Right atrium auricular region (tissue), 2 donors: ENCODE measurements around the gene PPHLN1. TPM values are rescaled to one million over a fixed set of nuclear protein-coding genes. Genes with fewer than 3 reads are reported as not detected.
A peak's percentile ranks its signal among the peaks of the same experiment; 100 is the strongest.

ENCODE experiments used
- DNase-seq: peaks from one replicate; pipeline ENCODE4 v3.0.0-alpha.2; 2019; ENCODE audit warnings: low spot score
- H3K27ac ChIP-seq, 2 donors: fragments of 200-600 bp; sonication (generic); 1 replicate in 1 of 2; 2 replicates in 1 of 2; pipeline ENCODE4 v1.5.1; 2016 to 2019
- H3K27me3 ChIP-seq, 2 donors: fragments of 200-600 bp; sonication (generic); one replicate each; pipeline versions ENCODE4 v1.5.1 to v1.6.0; 2017 to 2019
- H3K36me3 ChIP-seq: fragments of 200-600 bp; sonication (generic); one replicate; pipeline ENCODE4 v1.5.1; 2016
- H3K4me1 ChIP-seq, 2 donors: fragments of 200-600 bp; sonication (generic); one replicate each; pipeline versions ENCODE4 v1.5.1 to v1.6.0; 2017 to 2019
- H3K4me3 ChIP-seq, 2 donors: fragments of 200-600 bp; sonication (generic); 1 replicate in 1 of 2; 2 replicates in 1 of 2; pipeline ENCODE4 v1.5.1; 2017 to 2019; ENCODE audit warnings: mild to moderate bottlenecking in 1 of 2, moderate library complexity in 1 of 2
- H3K9me3 ChIP-seq, 2 donors: fragments of 200-600 bp; sonication (generic); one replicate each; pipeline ENCODE4 v1.5.1; 2019
- total RNA-seq, 2 donors: library from RNA; depleted of rRNA; stranded (reverse); fragments of >200 nt; gene quantifications; one replicate each; pipeline ENCODE4 v1.1.0, GENCODE V29; 2016
- TF ChIP-seq, protein P1 (sequence below), 2 donors: fragments of 200-600 bp; sonication (generic); IDR thresholded peaks; one replicate each; pipeline ENCODE4 v1.5.1; 2019; ENCODE audit warnings: antibody characterized with exemption in 2 of 2

PPHLN1 gene
- total RNA-seq, 2 donors from 2014 or later, result 36.6 to 46.6 TPM

DNA sequence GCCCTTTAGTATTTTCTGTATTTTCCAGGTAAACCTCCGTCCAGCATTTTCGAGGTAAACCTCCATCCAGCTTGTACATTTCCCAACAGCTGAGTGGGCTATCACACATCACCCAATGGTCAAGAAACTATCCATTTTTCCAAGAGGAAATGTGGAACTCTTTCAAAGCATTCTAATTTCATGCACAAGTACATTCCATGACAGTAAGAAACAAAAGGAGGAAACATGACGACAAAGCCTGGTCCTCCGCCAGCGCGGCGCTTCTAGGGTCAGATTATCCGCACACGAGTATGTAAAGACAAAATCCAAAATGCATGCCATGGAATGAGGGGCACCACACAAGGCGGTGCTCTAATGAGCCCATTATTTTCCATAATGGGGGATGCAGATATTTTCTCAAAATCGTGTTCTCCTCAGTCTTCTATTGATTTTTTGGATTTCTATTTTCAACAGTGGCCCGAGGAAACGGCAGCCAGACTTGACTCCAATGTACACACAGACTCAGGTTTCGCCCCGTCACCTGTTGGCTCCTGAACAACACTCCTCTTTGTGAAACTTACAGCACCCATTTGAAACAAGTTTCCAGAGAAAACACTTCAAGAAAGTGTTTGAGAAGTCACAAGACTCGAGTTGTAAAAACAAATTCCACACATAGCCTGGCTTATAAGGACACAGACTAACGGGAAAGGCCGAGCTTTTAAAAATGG lies 156.2 kb downstream of the PPHLN1 start:
- no peaks in the 10 kb centered on the region for H3K27me3 ChIP-seq
- no peaks in the 10 kb centered on the region for H3K9me3 ChIP-seq
- peak overlapping the region; percentile 70 to 89 for H3K4me3 ChIP-seq
- DNase-seq, result peak; percentile 70
- H3K36me3 ChIP-seq, result no peaks in the 10 kb centered on the region
- peaks cover 0 to 20% of the 10 kb centered on the region in 2 donors for H3K4me1 ChIP-seq
- peak overlapping the region; percentile 83 to 86 for H3K27ac ChIP-seq
- TF ChIP-seq, protein P1, sequence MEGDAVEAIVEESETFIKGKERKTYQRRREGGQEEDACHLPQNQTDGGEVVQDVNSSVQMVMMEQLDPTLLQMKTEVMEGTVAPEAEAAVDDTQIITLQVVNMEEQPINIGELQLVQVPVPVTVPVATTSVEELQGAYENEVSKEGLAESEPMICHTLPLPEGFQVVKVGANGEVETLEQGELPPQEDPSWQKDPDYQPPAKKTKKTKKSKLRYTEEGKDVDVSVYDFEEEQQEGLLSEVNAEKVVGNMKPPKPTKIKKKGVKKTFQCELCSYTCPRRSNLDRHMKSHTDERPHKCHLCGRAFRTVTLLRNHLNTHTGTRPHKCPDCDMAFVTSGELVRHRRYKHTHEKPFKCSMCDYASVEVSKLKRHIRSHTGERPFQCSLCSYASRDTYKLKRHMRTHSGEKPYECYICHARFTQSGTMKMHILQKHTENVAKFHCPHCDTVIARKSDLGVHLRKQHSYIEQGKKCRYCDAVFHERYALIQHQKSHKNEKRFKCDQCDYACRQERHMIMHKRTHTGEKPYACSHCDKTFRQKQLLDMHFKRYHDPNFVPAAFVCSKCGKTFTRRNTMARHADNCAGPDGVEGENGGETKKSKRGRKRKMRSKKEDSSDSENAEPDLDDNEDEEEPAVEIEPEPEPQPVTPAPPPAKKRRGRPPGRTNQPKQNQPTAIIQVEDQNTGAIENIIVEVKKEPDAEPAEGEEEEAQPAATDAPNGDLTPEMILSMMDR (IDR thresholded peaks at IDR 0.05), result no peak

DNA sequence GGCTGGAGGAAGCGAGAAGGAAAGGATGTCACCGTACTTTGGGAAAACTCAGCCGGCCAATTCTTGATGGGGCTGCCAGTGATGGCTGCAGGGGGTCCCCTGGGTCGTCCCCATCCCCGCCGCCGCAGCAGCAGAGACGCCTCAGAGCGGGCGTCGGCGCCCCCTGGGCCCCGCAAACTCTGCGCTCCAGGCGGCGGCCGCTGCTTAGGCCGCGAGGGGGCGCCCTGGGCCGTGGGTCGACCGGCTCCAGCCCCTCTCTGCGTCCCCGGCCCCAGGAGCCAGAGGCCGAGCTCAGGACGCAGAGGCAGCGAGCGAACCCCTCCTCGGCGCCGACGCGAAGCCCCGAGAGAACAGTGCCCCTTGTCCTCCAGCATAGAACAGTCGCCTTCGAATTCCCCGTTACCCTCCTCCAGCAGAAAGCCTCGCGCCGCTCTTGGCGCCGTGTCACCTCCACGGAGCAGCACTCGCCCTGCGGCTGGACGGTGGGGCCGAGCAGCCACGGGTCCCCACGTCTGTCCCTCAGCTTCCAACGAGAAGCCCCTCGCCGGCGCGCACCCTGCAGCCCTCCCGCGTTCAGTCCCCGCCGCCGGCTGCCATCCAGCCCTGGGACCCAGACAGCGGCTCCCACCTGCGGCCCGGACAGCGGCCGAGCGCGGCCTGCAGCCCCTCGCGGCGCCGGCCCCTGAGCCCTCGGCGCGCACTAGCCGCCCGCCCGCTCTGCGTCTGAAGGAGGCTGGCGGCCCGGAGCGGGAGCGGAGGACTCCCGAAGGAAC lies 157.0 kb downstream of the PPHLN1 start:
- Histone ChIP-seq H3K27me3 (no peaks in the 10 kb centered on the region), H3K36me3 (no peaks in the 10 kb centered on the region), H3K4me1 (peaks cover 0 to 20% of the 10 kb centered on the region in 2 donors), H3K9me3 (no peaks in the 10 kb centered on the region), H3K27ac (peak overlapping the region; percentile 83 to 86), H3K4me3 (peak overlapping the region; percentile 70 to 89)
- TF ChIP-seq, protein P1 (IDR thresholded peaks at IDR 0.05), result peak; percentile 86 to 99
- peak; percentile 65 for DNase-seq

DNA sequence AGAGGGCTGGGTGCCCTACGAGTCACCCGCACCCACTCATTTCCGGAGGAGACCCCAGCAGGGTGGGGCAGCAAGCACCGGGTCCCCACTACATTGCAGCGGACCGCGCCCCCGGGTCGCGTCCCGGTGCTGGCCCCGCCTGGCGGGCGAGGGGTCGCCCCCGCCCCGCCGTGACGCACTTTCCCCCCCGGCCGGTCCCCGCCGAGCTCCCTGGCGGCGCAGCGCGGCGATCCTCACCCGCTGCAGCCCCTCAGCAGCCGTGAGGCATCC lies 157.5 kb downstream of the PPHLN1 start:
- DNase-seq, result no peak
- Histone ChIP-seq H3K27ac (peak overlapping the region; percentile 83 to 86), H3K4me1 (peaks cover 0 to 20% of the 10 kb centered on the region in 2 donors), H3K36me3 (no peaks in the 10 kb centered on the region), H3K27me3 (no peaks in the 10 kb centered on the region), H3K4me3 (peak overlapping the region; percentile 70 to 89), H3K9me3 (no peaks in the 10 kb centered on the region)
- TF ChIP-seq, protein P1 (IDR thresholded peaks at IDR 0.05), result no peak

DNA sequence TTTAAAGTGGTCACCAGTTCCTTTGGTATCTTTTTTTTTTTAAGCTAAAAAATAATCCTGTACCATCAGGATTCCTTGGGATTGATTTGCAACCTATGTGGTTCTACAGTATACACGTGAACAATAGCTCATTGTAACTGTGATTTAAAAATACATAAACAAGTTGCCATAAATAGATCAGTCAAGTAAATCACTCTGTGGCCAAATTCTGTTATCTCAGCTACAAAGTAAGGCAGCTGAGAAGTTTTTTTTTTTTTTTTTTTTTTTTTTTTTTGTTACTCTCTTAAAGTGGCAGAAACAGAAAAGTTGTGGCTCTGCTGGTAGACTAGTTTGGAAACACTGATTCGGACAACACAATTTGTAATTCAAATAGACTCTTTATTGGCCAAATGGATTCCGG lies 159.0 kb downstream of the PPHLN1 start:
- no peak for DNase-seq
- H3K9me3 ChIP-seq, result no peaks in the 10 kb centered on the region
- TF ChIP-seq, protein P1 (IDR thresholded peaks at IDR 0.05), result no peak
- no peaks in the 10 kb centered on the region for H3K36me3 ChIP-seq
- no peak overlapping the region for H3K27ac ChIP-seq
- H3K4me1 ChIP-seq, result peaks cover 0 to 20% of the 10 kb centered on the region in 2 donors
- H3K27me3 ChIP-seq, result no peaks in the 10 kb centered on the region
- no peak overlapping the region for H3K4me3 ChIP-seq

DNA sequence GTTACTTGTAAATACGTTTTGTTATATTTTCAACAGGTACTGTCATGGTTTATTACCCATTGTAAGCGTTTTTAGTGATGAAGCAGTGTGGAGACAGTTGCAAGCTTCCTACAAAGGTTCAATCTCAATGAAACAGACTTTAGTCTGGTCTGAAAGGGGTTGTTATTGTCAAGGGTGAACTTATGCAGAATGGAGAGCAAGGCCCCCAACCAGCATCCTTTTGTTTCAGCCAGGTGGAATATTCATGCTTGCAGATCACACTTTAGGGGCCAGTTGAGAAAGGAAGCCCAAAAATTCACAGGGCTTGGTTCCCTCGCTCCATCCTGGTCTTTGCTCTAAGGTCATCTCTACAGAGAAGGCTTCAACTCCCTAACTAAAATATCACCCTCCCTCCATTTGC lies 159.9 kb downstream of the PPHLN1 start:
- H3K36me3 ChIP-seq, result no peaks in the 10 kb centered on the region
- no peak overlapping the region for H3K27ac ChIP-seq
- no peaks in the 10 kb centered on the region for H3K27me3 ChIP-seq
- H3K4me1 ChIP-seq, result peaks cover 0 to 20% of the 10 kb centered on the region in 2 donors
- TF ChIP-seq, protein P1 (IDR thresholded peaks at IDR 0.05), result no peak
- DNase-seq, result no peak
- H3K9me3 ChIP-seq, result no peaks in the 10 kb centered on the region
- H3K4me3 ChIP-seq, result no peak overlapping the region
